GM19193 (cell line): ENCODE data around the gene NR3C2.

ENCODE experiments used
- POLR2A ChIP-seq: IDR thresholded peaks from 4 replicates; pipeline ENCODE4 v1.6.1; 2011; ENCODE audit not compliant: insufficient read depth, insufficient read length; ENCODE audit errors: extremely low read depth

NR3C2 gene

DNA sequence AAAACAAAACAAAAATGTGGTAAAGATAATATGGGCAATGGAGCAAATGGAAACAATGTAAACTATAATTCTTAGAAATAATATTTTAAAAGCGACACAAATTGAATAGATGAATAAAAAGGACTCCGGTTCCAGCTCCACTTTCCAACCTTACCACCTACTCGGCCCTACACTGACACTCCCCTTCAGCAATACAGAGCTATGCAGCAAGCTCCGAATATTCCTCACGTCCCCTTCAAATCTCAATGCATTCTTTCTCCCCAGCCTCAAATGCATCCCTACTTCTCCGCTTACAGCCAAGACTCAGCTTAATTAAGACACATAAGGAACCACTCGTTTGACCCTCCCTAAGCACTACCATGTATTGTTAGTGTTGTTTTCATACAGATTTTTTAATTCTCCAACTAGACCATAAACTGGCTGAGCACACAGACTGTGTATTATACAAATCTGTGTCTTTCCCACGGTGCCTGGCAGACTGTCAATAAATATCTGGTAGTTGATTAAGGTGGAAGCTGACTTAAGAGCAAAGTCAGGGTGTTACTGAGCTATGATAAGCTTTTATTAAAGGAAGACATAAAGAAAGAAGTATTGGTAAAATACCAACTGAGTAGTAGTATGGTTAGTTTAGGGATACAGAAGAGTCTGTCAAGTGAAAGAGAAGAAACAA lies 219.1 kb downstream of the NR3C2 start:
- TF ChIP-seq POLR2A, result no peak

DNA sequence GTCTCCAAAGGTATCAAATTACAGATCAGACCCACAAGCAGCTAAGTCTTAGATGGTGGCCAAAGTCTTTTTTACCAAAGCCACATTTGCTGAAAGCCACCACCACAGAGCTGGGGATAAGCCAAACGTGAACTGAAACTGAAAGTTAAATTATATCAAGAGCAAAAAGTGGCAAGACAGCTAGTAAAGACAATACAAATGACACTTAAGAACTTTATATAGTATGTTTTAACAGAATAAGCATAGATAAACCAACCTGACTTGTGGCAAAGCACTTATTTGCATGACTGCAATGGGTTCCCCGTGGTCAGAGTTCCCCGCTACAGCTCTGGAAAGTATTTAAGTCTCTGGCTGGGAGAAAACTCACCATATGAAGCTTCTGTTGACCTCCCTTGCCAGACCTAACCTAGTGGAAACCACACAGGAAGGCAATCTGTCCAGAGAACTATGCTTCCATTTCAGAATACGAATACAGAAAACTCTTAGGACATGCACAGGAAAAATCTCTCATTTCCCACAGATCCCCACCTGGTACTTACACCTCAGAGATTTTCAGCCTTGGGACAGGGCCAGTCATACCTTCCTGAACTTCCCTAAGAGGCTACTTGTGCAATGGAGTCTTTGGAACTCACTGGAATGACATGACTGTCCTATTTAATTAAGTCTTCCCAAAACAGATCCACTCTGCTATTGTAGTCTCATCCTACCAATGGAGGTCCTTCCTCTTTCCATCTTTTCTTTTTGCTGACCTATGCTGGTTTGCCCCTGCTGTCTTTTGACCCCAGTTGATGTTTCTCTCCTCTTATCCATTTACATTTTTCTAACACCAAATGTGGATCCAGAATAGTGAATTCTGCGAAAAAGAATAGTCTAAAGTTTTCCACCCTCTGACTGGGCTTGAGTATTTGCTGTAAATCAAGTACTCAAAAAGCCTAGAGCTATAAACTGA lies 225.1 kb downstream of the NR3C2 start:
- TF ChIP-seq POLR2A, result no peak

DNA sequence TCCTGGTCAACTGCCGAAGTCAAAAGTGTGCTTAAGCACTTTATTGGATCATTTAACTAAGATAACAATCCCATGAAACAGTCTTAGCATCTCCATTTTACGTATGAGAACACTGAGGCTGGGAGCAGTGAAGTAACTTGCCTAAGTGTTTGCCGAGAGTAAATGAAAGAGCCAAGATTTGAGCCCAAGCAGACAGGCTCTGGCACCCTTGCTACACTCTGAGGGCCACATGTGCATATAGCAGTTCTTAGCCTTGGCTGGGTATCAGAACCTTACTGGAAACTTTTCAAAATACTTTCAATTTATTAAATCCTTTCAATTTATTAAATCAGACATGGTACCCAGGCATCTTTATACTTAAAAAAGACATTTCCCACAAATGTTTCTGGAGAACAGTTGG lies 225.9 kb downstream of the NR3C2 start:
- TF ChIP-seq POLR2A, result no peak

DNA sequence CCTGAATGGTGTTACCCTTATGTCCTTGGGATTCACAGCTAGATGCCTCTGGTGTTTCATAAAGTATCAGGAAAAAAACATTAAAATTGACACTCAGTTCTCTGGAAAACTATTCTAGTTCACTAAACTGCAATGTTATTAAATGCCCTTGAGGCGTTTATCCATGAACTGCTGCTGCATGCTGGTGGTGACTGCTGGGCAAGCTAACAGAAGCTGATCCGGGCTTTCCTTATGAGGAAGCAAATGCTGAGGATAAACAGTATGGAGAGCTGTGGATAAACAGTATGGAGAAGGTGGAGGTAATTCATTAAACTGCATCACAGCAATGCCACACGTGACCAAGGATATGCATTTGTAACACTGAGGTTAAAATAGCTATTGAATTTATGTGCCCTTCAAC lies 227.0 kb downstream of the NR3C2 start:
- no peak for TF ChIP-seq POLR2A

DNA sequence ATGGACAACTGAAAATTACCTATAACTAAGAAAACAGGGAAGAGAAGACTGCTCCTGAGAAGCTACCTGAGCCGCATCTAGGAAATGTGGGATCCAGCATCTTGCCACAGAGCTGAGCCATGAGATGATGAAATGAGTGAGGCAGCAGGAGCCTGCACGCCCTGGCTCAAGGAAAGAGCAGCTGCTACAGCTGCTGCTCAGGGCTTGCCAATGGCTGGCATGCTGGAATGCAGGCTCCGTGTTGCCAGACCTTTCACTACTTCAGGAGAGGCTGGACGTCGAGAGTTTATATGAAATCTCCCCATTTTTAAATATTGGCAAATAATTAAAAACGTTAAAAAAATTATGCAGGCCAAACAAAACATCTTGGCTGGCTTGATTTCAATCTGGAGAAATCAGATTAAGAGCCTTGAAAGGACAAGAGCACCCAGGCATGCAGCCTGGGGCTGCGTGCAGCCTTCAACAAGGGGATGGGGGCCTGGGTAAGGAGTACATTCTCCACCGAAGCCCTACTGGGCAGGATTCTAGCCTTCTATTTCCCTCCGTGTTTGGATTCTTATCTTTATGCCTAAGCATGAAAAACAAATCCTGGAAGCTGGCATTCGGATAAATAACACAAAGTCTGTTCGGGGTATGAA lies 227.6 kb downstream of the NR3C2 start:
- no peak for TF ChIP-seq POLR2A

DNA sequence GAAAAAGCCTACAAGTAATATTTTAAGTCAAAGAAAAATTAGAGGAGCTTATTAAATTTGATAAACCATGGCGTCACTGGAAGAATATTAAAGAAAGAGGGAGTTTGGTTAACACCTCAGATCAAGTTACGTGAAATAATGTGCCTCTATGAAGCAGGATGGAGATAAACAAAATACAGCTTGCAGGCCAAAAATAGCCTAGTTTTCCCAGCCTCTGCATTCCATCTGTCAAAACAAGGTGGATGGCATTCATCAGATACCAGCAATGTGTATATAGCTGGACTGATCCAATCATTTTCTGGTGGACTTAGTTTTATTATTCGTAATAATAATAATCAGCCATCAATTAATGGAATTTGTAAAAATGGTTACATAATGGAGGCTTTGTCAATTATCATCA lies 230.7 kb downstream of the NR3C2 start:
- no peak for TF ChIP-seq POLR2A

DNA sequence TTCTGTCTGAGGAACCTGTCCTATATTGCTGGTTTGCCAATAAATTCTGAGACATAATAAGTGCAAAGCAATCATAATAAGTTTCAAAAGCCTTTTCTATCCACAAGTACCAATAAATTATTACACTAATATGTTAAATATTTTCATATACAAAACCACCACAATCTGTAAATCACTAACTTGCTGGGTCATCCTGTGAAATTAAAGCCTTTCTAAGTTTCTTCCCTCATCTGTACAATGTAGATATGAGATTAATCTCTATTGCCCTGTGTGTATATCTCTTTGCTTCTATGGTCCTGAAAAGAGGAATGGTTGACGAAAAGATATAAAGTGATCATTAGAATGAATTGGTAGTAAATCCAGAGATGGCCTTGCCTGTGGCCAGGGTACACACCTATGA lies 231.6 kb downstream of the NR3C2 start:
- no peak for TF ChIP-seq POLR2A

DNA sequence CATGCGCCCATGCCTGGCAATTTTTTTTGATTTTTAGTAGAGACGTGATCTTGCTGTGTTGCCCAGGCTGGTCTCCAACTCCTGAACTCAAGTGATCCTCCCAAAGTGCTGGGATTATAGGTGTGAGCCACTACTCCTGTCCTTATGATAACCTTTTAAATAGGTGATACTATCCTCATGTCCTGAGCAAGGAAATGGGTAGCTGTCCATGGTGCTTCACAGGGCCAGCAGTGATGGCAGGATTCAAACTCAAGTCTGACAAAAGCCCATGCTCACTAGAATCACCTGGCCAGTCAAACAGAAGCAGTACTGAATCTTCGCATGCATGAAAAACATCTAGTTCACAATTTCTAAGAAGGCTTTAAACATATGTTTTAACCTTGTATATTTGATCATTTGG lies 235.1 kb downstream of the NR3C2 start:
- no peak for TF ChIP-seq POLR2A

DNA sequence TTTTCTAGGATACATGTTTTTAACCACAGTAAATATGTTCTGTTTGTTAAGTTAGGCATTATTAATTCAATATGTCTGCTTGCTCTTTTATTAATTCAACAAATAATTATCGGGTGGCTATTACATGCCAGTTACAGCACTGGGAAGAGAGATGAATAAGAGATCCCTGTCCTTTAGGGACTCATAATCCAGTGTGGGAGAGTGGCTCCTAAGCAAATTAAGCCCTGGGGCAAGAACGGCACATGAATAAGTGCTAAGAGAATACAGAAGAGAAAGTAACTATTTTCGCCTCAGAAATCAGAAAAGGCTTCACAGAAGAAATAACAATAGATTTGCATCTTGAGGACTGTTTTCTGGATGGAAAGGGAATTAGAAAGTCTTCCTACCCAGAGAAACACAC lies 236.7 kb downstream of the NR3C2 start:
- no peak for TF ChIP-seq POLR2A

DNA sequence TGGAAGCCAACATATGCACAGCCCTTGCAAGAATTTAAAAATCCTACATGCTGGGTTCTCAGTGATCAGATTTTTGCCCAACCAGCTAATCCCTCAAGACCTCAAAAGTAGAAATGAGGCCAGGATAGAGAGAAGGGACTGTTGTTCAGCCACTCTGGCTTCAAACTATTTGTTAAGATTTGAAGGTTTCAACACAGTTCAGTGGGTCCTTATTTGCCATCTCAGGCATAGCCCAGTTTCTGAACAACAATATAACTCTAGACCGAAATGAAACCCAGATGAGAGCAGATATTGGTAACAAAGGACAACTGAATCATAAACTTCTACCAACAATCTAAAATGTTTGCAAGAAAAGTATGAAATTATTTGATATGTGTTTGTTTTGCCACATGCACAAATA lies 237.3 kb downstream of the NR3C2 start:
- no peak for TF ChIP-seq POLR2A

DNA sequence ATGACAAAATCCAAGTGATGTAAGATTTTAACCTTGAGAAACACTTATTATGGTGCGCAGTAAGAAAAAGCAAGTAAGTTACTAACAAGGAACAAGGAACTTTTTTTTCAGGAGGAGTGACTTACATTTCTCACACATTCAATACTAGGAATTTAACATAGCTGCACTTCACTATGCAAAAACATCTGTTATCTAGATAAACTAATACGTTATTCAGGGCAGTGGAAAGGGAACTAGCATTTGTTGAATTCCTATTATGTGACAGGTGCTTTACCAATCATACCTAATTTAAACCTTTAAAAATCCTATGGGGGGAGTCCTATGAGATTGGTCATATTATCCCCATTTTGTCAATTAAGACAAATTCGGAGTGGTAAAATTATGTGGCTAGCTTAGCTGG lies 238.0 kb downstream of the NR3C2 start:
- TF ChIP-seq POLR2A, result no peak

DNA sequence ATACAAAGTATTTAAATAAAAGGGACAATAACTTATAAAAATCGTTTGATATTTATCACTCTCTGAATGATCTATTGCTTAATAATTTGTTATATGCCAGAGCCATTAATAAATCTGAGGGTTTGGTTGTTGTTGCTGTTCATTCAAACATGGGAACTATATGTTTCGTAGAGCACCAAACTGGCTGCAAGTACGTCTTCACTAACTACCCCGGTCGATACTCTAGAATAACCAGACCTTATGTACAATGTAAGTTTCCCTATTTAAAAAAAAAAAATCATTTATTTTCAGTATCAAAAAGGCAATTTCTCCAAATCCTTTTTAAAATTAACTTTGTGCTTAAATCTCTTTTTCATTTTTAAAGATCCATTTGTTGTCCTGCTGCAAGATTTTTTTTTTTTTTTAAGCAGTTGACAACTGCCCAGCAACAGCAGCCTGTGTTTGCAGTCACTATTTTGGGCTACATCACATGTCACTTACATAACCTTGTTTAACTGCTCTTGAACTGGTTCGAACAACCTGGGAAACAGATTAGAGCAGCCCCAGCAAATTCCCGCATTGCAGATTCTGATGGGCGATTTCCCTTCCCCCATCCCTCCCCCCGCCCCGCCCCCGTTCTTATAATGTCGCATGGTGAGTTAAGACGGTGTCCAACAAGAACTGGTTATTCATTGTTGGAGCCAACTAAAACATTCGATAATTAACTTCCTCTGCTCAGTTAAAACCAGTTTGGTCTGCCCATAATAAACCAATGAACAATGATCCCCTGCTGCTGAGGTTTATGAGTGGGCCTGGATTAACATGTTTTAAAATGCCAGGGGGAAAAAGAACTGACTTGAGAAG lies 238.9 kb downstream of the NR3C2 start:
- TF ChIP-seq POLR2A, result no peak

DNA sequence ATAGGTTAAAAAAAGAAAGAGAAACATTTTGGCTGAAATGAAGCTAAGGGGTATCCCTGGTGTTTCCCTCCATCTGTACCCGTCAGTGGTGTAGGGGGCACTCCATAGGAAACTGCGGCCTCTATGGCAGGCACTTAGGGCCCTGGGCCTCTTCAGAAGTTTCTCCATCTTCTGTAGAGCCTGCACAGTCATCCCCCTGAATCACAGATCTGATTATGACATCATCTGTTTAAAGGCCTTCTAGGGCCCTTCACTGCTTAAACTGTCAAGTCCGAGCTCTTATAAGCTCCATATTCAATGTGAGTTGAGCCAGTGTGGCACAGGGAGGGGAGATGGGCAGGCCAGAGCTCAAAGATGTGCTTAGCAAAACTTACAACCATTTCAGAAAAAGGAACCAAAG lies 241.3 kb downstream of the NR3C2 start:
- no peak for TF ChIP-seq POLR2A

DNA sequence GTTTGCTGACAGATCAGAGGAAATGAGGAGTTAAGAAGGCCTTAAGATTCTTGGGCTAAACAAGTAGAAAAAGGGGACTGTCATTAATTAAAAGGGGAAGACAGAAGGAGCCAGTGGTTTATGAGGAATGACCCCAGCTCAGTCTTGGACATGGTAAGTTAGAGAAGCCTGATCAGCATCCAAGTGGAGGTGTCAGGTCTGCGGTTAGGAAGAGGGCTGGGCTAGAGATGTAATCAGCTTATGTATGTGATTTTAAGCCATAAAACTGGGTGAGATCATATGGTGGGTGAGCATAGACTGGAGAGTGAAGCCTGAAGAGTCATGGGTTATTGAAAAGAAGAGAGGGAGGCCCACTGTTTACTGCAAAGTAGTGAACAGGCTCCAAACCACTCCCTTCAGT lies 246.1 kb downstream of the NR3C2 start:
- TF ChIP-seq POLR2A, result no peak

DNA sequence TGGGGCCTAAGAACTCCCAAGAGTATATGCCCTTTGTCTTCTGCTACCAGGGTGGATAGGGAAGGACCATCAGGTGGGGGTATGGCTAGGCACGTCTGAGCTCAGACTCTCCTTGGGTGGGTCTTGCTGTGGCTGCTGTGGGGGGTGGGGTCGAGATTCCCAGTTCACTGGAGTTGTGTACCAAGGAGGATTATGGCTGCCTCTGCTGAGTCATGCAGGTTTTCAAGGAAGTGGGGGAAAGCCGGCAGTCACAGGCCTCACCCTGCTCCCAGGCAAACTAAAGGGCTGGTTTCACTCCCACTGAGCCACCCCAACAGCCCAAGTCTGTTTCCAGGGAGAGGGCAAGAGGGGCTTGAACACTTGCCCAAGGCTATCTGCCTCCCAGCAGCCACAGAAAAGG lies 249.7 kb downstream of the NR3C2 start:
- TF ChIP-seq POLR2A, result no peak
